Epithelial cell of proximal tubule (primary cell): ENCODE results near the gene SETD1B. TPM values are rescaled to one million over a fixed set of nuclear protein-coding genes. Genes with fewer than 3 reads are reported as not detected.

Experiments
- DNase-seq: peaks from one replicate; pipeline ENCODE4 v3.0.0-alpha.2; 2011; ENCODE audit warnings: low read depth
- H3K4me3 ChIP-seq: 2 replicates; pipeline ENCODE4 v1.5.1; 2011; ENCODE audit warnings: low read depth, mild to moderate bottlenecking, low read length
- total RNA-seq: library from RNA; depleted of rRNA; stranded (reverse); fragments of >200 nt; gene quantifications from 2 replicates; pipeline ENCODE4 v1.2.3, GENCODE V29; 2015
- TF ChIP-seq, protein P1 (sequence below): conservative IDR thresholded peaks from 2 replicates; pipeline ENCODE4 v1.5.1; 2012; ENCODE audit warnings: low read depth, mild to moderate bottlenecking, low read length

Gene SETD1B
- total RNA-seq, 1 donor from 2014 or later, result 5.2 TPM

DNA sequence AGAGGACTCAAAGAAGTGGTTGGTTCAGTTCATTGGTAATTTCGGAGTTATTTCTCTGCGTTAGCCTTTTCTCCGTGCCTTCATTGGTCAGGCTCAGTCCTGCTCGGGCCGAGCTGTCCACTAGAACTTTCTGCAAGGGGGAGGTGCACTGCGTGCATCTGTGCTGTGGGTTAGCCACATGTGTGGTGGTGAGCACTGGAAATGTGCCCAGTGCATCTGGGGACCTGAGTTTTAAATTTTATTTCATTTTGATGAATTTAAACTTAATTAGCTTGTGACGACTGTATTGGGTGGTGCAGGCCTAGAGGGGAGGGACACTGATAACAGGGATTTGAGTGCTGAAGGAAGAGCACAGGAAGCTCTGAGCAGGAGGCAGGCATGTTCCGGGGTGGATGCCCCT, 24.5 kb downstream of the SETD1B start:
- TF ChIP-seq, protein P1, sequence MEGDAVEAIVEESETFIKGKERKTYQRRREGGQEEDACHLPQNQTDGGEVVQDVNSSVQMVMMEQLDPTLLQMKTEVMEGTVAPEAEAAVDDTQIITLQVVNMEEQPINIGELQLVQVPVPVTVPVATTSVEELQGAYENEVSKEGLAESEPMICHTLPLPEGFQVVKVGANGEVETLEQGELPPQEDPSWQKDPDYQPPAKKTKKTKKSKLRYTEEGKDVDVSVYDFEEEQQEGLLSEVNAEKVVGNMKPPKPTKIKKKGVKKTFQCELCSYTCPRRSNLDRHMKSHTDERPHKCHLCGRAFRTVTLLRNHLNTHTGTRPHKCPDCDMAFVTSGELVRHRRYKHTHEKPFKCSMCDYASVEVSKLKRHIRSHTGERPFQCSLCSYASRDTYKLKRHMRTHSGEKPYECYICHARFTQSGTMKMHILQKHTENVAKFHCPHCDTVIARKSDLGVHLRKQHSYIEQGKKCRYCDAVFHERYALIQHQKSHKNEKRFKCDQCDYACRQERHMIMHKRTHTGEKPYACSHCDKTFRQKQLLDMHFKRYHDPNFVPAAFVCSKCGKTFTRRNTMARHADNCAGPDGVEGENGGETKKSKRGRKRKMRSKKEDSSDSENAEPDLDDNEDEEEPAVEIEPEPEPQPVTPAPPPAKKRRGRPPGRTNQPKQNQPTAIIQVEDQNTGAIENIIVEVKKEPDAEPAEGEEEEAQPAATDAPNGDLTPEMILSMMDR, result no peak
- DNase-seq, result no peak

DNA sequence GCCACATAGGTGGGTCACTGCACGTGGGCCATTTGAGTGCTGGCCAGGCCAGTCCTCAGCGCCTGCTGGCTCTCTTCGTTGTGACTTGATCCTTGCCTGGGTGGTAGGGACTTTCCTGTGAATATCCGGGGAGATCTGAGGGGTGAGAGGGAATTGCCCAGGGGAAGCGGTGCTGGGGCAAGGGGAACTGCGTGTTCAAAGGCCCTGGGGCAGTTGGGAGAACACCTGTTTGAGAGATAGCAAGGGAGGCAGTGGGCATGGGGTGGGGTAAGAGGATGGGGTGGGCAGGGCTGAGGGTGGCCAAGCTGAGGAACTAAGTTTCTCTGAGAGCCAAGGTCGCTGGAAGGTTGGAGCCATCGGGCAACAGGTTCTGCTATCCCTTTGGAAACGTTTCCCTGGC, 25.0 kb downstream of the SETD1B start:
- TF ChIP-seq, protein P1, result no peak
- no peak for DNase-seq
- no peak overlapping the region for H3K4me3 ChIP-seq

More for the DNA sequence above, 24.5 kb downstream of the SETD1B start:
- H3K4me3 ChIP-seq, result no peak overlapping the region

DNA sequence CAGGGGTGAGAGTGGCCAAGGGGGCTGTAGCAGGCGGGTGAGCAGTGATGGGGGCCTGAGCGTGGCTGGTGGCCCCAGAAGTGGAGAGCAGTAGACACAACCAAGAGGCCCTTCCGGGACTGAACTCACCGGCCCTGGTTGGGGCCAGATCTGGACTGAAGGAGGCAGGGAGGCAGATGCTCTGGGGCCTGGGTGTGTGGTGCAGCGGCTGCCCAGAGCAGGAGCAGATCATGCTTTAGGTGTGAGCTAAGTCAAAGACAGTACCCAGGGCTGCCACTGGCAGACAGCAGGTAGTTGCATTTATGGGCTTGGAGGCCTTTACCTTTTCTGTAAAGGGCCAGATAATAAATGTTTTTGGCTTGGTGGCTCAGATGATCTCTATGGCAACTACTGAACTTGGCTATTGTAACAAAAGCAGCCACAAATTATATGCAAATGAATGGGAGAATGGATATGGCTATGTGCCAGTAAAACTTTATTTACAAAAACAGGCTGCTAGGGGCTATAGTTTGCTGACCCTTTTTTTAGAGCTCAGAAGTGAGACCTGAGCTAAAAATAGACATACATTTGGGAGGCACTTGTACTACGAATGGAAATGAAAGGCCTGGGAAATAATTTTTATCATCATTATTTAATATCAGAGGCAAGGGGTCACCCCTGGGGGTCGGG, 25.6 kb downstream of the SETD1B start:
- DNase-seq, result no peak
- no peak overlapping the region for H3K4me3 ChIP-seq
- TF ChIP-seq, protein P1, result no peak

DNA sequence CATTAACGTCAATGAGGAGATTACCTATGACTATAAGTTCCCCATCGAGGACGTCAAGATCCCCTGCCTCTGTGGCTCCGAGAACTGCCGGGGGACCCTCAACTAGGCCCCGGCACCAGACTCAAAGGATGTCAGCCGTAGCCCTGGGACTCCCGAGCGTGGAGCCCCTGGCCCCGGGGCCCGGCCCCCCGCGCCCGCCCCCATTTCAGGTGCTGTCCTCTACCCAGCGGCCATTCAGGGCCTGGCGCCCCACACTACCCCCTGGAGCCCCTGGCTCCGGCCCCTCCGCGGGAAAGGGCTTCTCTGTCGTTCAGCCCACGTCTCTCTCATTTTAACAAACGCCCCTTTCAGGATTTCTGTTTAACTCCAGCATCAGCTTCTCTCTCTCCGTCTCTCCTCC, 26.3 kb downstream of the SETD1B start:
- H3K4me3 ChIP-seq, result no peak overlapping the region
- TF ChIP-seq, protein P1, result no peak
- DNase-seq, result no peak

DNA sequence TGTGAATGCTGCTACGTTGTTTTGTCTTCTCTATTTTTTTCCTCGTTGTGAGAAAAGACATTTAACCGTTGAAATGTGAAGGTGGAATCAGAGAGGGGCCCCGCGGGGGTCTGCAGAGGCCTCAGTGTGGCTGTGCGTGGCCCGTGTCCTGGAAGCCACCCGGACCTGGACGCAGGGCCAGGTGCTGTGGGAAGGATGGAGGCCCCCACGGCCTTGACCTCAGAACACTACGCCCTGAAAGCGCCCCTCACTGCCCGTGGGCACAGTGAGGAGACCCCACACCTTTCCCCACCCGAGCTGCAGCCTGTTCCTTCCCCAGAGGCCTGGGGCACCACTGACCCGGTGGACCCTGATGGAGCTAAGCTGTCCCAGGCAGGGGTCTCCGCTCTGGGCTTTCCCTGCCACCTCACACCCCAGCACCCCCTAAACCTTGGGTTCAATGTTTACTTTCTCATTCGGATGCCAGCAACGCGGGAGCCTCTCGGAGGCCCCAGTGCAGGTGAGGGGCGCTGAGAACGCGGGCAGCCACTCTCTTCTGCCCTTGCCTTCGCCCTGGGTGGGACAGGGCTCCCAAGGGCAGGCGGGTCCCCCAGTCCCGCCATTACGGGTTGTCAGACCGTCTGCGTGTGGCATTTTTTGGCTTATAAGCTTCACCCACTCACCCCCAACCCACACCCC, 26.9 kb downstream of the SETD1B start:
- TF ChIP-seq, protein P1, result no peak
- H3K4me3 ChIP-seq, result no peak overlapping the region
- DNase-seq, result no peak

DNA sequence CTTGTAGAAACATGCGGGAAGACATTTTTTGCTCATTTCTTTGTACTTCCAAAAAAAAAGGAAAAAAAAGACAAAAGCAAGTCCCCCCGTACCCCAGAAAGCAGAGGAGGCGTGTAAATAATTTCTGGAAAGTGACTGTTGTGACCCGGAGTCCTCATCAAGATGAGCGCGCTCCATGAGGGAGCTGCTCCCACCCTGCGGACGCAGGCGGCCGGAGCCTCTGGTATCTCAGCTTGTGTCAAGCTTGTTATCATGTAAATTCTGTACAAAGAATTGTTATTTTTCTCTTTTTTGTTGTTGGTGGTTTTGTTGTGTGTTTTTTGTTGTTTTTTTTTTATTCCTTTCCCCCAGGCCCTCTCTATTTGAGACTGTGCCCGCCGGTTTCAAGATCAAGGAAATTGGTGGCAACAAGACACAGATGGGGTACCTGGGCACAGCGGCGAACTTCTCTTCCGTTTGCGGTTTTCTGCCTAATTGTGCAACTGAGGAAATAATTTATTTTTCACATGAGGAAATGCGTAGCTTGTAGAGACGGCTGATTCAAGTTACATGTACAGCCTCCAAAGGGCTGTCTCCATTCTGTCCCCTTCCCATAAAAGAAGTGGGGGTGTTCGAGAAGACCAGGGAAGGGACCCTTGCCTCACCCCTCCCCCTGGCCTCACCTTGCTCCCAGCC, 27.9 kb downstream of the SETD1B start:
- H3K4me3 ChIP-seq, result no peak overlapping the region
- TF ChIP-seq, protein P1, result no peak
- no peak for DNase-seq
